GM21390 (cell line): ENCODE data around the gene TNFSF13.

Experiments
- ATAC-seq: cut with Tn5 transposase; IDR thresholded peaks from one replicate; pipeline ENCODE4 v1.9.1; 2021; ENCODE audit not compliant: unreplicated experiment

TNFSF13 gene, protein sequence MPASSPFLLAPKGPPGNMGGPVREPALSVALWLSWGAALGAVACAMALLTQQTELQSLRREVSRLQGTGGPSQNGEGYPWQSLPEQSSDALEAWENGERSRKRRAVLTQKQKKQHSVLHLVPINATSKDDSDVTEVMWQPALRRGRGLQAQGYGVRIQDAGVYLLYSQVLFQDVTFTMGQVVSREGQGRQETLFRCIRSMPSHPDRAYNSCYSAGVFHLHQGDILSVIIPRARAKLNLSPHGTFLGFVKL

DNA sequence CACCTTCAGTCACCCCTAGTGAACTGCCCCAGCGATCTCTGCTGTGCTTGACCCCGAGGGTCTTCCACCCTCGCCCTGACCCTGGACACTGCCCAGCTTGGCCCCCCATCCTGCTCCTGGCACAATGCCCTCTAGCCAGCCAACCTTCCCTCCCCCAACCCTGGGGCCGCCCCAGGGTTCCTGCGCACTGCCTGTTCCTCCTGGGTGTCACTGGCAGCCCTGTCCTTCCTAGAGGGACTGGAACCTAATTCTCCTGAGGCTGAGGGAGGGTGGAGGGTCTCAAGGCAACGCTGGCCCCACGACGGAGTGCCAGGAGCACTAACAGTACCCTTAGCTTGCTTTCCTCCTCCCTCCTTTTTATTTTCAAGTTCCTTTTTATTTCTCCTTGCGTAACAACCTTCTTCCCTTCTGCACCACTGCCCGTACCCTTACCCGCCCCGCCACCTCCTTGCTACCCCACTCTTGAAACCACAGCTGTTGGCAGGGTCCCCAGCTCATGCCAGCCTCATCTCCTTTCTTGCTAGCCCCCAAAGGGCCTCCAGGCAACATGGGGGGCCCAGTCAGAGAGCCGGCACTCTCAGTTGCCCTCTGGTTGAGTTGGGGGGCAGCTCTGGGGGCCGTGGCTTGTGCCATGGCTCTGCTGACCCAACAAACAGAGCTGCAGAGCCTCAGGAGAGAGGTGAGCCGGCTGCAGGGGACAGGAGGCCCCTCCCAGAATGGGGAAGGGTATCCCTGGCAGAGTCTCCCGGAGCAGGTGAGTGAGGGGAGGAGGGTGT is at the start of gene TNFSF13:
Gene TNFSF13, plus strand, starts transcription at position 207 of the 776 bp plus-strand sequence. Its CDS starts 290 bp downstream, at position 497.
- no peak for ATAC-seq

DNA sequence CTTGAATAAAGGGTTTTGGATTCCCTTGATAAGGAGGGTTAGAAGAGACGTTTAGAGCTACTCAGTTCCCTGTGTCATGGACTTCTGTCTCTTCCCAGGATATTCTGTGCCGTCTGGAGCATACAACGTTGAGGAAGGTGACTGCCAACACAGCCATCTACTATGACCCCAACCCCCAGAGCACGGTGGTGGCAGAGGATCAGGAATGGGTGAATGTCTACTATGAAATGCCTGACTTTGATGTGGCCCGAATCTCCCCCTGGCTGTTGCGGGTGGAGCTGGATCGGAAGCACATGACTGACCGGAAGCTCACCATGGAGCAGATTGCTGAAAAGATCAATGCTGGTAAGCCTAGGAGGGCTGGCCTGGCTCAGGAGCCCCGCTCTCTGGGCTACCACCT is 49.7 kb upstream of the TNFSF13 start:
- no peak for ATAC-seq

DNA sequence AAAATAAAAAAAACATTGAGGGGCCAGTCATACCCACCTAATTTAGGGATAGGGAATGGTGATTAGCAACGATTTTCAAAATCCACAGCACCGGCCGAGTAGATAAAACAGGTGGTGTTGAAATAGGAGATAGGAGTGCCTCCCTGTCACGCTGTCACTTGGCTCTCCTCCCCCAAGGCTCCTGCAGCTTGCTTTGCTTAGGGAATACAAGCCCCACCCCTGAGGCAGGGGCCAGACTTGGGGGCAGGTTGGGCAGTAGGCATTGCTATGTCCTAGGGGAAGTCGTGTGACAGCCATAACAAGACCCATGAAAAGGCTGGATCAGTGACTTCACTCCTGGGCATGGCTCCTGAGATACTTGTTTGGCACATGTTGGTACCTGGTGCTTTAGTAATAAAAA is 48.6 kb upstream of the TNFSF13 start:
- no peak for ATAC-seq

DNA sequence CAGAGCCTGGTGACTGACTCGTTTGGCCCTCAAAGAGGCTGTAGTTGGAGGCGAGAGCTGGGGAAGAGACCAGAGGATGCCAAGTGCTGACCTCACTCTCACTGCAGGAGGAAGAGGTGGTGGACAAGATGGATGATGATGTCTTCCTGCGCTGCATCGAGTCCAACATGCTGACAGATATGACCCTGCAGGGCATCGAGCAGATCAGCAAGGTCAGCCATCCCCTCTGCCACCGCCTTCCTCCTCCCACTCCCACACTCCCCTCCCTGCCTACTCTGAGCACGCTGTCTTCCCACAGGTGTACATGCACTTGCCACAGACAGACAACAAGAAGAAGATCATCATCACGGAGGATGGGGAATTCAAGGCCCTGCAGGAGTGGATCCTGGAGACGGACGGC is 47.4 kb upstream of the TNFSF13 start:
- no peak for ATAC-seq

DNA sequence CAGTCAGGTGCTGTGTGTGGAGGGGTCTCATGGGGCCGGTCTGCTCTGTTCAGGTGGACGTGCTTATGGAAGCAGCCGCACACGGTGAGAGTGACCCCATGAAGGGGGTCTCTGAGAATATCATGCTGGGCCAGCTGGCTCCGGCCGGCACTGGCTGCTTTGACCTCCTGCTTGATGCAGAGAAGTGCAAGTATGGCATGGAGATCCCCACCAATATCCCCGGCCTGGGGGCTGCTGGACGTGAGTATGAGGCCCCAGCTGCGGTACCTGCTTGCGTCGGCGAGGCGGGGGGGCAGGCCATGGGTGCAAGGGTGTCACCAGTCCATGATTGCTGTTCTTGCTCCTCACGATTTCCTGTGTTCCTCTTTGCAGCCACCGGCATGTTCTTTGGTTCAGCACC is 46.4 kb upstream of the TNFSF13 start:
- ATAC-seq: no peak

DNA sequence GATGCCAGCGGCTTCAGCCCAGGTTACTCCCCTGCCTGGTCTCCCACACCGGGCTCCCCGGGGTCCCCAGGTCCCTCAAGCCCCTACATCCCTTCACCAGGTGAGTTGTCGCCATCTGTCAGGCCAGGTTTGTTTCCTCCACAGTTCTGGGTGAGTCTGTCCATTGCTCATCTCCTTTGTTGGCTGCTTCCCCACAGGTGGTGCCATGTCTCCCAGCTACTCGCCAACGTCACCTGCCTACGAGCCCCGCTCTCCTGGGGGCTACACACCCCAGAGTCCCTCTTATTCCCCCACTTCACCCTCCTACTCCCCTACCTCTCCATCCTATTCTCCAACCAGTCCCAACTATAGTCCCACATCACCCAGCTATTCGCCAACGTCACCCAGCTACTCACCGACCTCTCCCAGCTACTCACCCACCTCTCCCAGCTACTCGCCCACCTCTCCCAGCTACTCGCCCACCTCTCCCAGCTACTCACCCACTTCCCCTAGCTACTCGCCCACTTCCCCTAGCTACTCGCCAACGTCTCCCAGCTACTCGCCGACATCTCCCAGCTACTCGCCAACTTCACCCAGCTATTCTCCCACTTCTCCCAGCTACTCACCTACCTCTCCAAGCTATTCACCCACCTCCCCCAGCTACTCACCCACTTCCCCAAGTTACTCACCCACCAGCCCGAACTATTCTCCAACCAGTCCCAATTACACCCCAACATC is 45.6 kb upstream of the TNFSF13 start:
- no peak for ATAC-seq

DNA sequence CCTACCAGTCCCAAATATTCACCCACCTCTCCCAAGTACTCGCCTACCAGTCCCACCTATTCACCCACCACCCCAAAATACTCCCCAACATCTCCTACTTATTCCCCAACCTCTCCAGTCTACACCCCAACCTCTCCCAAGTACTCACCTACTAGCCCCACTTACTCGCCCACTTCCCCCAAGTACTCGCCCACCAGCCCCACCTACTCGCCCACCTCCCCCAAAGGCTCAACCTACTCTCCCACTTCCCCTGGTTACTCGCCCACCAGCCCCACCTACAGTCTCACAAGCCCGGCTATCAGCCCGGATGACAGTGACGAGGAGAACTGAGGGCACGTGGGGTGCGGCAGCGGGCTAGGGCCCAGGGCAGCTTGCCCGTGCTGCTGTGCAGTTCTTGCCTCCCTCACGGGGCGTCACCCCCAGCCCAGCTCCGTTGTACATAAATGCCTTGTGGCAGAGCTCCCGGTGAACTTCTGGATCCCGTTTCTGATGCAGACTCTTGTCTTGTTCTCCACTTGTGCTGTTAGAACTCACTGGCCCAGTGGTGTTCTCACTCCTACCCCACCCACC is 44.6 kb upstream of the TNFSF13 start:
- no peak for ATAC-seq

DNA sequence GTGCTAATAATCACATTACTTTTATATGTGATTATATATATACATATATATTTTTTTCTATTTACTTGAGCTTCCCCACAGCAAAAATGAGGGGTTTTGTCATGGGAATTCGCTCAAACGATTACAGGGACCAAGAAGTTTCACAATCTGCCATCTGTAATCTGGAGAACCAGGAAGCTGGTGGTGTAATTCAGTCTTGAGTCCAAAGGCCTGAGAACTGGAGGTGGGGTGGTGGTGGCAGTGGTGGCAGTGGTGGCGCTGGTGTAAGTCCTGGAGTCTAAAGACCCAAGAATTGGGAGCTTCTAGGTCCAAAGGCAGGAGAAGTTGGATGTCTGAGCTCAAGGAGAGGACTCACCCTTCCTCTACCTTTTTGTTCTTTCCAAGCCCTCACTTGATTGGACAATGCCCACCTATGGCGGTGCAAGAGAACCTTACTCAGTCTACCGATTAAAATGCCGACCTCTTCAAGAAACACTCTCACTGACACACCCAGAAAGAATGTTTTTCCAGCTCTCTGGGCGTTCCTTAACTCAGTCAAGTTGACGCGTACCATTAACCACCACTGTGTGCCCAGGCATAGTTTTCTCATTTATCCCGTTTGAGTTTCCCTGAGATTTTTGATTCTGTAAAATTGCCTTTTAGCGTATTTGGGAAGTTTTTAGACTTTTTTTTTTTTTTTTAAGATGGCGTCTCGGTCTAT is 42.5 kb upstream of the TNFSF13 start:
- ATAC-seq: no peak

DNA sequence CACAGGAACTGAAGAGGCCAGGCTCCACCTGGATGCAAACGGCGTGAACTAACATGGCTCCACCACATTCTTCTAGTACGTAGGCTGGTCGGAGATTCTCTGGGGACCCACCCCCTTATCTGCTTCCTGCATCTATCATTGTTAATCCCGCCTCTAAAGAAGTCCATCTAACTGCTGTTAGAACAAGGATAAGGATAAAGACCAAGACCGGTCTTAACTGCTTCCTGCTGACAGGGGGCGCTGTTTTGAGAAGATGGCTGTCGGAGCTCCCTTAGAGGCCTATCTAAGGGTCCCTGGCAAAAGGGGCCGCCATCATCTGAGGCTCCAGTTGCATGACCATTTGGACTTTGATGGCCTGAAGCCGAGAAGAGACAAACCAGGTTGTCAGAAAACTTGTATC is 35.5 kb upstream of the TNFSF13 start:
- ATAC-seq: no peak

DNA sequence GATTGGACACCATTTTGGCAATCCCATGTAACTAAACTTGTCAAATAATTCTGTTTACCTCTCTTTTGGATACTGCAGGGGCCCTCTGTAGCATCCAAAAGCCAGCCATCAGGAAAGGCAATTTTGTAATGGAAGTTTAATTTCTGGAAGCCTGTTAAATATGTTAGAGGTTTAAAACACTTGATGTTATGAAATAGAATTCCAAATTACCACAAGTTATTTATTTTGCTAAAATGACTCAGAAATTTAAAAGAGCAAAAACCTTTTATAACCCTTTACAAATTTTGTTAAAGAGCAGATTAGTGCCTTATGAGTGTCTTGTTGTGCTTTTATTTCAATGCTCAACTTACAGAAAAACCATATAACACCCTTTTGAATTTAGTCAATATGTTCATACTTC is 29.7 kb upstream of the TNFSF13 start:
- no peak for ATAC-seq

DNA sequence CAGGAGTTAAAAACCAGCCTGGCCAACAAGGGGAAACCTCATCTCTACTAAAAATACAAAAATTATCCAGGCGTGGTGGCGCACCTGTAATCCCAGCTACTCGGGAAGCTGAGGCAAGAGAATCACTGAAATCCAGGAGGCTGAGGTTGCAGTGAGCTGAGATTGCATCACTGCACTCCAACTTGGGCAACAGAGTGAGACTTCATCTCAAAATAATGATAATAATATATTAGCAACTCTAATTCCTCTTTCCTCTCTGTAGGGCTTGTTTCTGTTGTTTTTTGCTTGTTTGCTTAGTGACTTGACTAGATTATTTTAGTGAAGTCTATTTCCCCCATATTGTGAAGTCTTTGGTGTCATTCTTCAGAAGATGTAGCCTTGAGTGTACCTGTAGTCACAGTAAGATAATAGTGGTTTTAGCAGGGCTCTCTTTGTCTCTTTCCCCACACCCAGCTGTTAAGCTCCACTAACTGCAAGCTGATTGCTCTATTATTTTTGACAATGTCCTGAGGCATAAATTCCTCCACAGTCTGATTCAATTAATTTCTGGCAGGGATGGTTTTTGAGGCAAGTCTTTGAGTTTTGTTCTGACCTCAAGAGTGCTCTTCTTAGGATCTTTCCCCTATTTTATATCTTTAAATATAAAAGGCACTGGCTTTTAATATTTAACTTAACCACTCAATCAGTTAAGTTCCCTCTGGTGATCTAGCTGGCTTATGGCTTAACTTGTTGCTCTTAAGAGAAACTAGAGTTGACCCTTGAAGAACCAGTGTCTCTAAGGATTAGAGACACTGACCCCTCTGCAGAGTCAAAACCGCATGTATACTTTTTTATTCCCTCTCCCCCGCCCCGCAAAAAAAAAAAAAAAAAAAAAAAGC is 28.3 kb upstream of the TNFSF13 start:
- no peak for ATAC-seq

DNA sequence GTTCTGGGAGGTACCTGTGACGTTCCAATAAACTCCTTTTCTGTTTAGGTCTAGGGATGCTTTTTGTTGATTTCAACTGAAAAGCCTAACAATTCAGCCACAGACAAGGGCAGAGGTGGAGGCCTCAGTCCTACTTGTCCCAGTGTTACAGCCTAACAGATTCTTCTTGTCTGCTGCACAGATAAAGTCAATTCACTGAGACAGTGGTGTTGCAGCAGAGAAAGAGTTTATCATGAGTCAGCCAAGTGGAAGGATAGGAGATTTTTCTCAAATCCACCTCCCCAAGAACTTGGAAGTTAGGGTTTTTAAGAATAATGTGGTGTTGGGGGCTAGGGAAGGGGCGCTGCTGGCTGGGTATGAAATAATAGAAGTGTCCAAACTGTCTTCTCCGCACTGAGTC is 20.5 kb upstream of the TNFSF13 start:
- no peak for ATAC-seq

DNA sequence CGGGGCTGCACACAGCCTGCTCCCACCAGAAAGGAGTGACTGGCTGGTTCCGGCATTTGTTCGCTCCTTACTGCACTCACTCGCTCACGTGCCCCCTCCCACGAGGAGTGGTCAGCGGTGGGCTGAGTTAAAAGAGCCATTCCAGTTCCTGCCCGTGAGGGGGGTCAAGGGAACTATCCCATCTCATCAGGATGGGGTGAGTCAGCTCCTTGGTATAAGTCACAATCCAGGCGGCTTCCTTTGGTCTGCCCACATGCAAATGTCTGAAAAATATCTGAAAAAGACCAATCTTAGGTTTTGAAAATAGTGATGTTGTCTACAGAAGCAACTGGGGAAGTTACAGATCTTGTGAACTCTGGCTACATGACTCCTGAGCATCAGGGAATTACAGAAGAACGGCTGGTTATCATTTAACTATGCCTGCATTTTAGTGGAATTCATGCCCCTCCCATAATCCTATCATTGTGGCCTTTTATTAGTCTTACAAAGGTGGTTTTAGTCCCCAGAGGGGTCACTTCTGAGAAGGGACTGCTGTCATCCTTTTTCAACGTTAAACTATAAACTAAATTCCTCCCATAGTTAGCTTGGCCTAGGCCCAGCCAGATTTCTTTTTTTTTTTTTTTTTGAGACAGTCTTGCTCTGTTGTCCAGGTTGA is 19.5 kb upstream of the TNFSF13 start:
- no peak for ATAC-seq

DNA sequence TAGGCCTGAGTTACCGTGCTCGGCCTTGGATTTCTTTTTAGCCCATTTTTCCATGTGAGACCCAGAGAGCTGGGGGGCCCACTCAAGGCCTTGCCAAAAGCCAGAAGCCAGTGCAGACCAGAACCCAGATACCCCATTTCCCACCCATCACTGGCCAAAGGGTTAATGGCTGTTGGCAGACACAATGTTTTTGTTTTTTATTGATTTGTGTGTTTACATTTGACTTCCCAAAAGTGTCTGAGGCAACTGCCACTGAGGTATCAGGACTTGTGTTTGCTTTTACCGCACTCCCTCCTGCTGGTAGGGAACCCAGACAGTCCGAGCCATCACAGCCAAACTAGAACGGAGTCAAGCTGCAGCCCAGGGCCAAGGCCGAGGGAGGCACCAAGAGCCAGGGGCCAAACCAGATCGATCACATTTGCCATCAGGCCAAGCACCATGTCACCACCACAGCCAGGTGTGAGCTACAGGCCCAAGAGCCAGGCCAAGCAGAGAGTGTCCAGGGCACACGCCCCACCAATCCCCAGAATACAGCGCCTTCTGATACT is 17.4 kb upstream of the TNFSF13 start:
- no peak for ATAC-seq

DNA sequence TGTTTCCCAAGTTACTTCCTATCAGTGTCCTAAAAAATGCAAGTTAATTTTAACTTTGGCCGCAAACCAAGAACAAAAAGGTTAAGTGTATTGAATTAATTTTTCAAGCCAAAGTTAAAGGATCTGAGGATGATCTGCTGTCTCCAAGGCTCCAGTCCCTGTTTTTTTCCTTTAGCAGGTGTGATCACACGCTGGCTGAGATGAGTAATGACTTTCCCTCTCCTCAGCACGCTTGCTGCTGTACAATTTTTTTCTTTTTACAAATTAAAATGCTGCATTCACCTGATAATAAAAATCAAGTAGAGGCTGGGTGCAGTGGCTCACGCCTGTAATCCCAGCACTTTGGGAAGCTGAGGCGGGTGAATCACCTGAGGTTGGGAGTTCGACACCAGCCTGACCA is 13.6 kb upstream of the TNFSF13 start:
- no peak for ATAC-seq

DNA sequence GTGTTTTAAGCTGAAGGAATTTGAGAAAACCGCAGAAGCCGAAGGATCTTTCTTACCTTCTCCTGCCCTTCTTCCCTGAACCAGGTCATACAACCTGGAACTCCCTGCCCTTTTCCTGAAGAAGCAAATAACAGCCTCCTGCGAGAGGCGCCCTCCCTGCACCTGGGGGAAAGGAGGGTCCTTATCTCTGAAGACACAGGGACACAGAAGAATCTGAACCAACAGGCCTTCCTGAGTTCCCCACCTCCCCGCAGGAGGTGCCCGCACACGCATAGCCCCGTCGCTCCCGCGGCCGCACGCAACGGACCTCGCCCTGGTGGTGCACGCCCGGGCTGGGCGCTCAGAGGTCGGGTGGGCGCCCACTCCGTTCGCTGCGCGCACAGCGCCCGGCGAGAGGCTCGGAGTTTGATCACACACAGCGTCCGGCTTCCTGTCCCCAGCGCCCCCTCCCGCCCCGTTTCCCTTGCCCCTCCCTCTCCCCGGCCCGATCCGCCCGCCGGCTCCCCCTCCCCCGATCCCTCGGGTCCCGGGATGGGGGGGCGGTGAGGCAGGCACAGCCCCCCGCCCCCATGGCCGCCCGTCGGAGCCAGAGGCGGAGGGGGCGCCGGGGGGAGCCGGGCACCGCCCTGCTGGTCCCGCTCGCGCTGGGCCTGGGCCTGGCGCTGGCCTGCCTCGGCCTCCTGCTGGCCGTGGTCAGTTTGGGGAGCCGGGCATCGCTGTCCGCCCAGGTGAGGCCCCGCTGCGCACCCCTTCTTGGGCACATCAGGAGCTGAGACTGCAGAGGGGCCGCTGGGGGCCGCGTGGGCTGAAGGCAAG is 9.8 kb upstream of the TNFSF13 start, which contains the start of gene TNFSF12:
Gene TNFSF12, plus strand, starts transcription at position 474 of the 816 bp plus-strand sequence. Its CDS starts 96 bp downstream, at position 570.
- no peak for ATAC-seq

DNA sequence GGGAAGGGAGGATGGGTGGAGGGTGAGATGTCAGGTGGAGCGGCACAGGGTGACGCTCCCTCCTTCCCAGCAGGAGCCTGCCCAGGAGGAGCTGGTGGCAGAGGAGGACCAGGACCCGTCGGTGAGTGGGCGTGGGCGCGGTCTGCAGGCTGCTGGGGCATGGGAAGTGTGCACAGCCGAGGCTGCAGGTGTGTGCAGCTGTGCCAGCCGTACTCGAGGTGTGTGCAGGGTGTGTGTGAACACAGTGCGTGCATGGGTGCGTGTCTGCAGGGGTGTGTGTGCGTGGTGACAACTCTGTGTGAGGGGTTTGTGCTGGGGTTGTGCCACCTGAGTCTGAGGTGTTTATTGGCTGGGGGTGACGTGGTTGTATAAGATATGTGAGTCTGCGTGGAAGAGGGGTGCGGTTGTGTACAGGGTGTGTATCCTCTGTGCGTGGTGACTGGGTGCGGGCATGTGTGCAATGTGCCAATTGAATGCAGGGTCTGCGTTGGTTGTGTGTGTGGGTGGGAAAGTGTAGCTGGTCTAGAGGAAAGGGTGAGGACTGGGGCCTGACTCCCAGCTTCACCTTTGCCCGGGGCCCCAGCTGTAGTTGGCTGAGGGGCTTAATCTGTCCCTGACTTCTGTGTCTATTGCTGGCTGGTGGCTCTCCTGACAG is 9.0 kb upstream of the TNFSF13 start:
- ATAC-seq: no peak

DNA sequence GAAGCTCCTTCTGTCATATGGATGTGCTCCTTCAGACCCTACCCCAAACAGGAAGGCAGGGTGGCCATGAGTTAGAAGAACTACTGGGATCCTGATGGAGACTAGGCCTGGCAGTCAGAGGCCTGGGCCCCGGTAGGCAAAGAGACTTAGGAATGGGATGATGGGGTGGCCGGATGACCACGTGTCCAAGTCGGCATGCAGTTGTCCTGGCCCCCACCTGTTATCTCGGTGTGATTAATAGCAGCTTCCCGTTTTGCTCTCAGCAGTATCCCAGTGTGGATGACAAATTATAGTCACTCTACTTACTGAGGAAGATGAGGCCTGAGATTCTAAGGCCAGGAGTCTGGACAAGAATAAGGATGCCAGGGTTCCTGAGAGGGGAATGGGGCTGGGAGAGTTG is 8.2 kb upstream of the TNFSF13 start:
- ATAC-seq: no peak
